Activated CD4-positive, CD25-positive, alpha-beta regulatory T cell treated with anti-CD3 and anti-CD28 coated beads, Interleukin-2, amount 50 U/mL, for 16 hours (primary cell): Measurements from ENCODE around the gene TAF6.
"Not testable (repeated sequence)": the region's sequence is repeated elsewhere in the genome, so short reads cannot be mapped to it uniquely, and the experiment has no call there.

Experiments
- DNase-seq: peaks from one replicate; pipeline ENCODE4 v3.0.0-alpha.2; 2020; ENCODE audit warnings: low read depth, low spot score

Gene TAF6

GRCh38 chr7:100152937-100153666 lies 33.9 kb upstream of the TAF6 start:
- no peak for DNase-seq

DNA sequence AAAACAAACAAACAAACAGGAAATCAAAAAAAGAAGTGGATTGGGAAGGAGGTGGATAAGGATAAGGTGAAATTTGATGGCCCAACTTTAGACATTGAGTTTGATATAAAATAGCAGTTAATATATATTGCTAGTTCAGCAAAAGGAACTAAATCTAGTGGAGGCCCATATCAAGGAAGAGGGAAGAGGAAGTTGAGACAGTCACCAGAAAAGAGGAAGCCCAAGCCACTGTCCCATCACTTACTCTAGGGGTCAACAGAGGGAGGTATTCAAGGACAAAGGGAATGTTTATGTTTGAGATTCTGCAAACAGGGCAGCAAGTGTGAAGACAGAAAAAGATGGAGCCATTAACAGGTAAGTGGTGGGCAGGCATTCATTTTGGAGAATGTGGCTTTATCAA lies 33.2 kb upstream of the TAF6 start:
- DNase-seq: no peak

GRCh38 chr7:100148559-100149328 lies 29.6 kb upstream of the TAF6 start, which contains the start of gene LAMTOR4:
TSS of gene LAMTOR4 (plus strand) at chr7:100148918. CDS start at chr7:100148973, 55 bp downstream.
- DNase-seq: peak; percentile 96

DNA sequence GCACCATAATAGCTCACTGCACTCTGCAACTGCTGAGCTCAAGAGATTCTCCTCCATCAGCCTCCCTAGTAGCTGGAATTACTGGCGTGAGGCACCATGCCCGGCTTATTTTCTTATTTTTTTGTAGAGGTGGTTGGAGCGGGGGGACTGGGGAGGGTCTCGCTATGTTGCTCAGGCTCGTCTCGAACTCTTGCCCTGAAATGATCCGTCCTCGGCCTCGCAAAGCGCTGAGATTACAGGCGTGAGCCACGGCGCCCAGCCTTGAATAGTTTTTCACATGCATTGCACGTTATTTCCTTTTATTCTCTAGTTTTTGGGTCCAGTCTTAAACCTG lies 29.0 kb upstream of the TAF6 start:
- no peak for DNase-seq

GRCh38 chr7:100147278-100147677 lies 28.1 kb upstream of the TAF6 start:
- DNase-seq: no peak

DNA sequence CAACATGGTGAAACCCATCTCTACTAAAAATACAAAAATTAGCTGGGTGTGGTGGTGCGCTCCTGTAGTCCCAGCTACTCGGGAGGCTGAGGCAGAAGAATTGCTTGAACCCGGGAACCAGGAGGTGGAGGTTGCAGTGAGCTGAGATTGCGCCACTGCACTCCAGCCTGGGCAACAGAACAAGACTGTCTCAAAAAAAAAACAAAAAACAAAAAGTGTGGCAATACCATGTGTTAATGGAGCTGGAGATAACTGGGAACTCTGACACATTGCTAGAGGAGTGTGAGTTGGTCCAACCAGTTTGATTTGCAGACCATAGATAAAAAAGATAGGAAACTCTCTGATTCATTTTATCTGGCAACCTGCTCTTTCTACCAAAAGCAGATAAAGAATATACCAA lies 27.2 kb upstream of the TAF6 start:
- DNase-seq: not testable (repeated sequence)

DNA sequence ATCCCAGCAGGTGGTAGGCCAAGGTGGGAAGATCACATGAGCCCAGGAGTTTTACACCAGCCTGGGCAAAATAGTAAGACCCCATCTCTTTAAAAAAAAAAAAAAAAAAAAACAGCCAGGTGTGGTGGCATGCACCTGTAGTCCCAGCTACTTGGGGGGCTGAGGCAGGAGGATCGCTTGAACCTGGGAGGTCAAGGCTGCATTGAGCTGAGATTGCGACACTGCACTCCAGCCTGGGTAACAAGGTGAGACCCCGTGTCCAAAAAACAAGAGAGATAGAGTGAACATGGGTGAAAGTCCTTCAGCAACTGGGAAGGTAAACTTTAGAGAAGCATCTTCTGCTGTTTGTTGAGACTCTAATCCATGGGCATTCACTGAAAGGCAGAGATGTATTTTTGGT lies 23.3 kb upstream of the TAF6 start:
- no peak for DNase-seq

DNA sequence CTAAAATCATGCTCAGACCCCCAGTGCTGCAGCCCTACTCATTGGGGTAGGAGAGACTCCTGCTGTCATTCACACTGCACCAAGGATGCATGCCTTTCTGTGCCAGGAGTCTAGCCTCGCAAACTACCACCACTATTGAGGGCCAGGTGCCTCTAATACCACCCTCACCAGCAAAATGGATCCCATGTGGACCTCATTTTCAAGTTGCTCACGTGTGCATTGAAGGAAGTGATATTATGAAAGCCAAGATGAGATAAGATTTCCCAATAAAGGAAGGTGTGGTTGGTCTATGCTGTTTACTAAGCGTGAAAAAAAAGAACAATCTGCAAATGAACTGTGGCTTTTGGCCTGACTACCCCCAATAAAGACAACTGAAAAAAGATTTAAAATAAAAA lies 22.4 kb upstream of the TAF6 start:
- DNase-seq: no peak

DNA sequence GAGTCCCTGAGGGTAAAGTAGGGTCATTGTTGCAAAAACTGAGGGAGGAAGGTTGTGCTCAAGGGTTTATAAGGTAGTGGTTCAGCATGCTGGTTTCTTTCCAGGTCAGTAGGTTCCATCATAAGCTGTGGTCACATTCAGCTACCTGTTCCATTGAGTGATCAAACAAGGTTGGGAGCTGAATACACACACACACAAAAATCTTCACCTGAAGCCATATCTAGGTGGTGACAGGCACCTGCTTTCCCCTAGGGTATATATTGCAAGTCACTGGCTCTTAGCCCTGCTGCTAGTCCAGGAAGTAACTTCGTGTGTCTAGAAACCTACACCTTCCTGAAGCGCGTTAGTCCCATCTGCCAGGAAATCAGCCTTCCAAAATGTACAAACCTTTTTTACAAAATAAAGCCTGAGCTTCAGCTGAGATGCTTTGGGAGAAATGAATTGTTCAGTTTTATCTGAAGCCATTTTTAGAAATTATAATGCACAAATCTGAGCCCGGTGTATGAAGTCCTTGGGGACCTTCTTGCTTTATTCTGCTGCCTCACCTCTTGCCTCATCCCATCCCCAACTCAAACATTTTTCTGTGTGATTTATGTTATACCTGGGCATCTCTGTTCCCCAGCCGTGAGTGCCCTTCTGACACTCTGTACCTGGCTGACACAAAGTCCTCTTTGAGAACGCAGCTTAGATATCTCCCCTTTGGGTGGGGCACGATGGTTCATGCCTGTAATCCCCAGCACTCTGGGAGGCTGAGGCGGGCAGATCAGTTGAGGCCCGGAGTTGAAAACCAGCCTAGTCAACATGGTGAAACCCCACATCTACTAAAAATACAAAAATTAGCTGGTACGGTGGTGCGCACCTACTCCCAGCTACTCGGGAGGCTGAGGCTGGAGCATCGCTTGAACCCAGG lies 18.9 kb upstream of the TAF6 start:
- DNase-seq: no peak

GRCh38 chr7:100132697-100133151 lies 13.6 kb upstream of the TAF6 start:
- no peak for DNase-seq

DNA sequence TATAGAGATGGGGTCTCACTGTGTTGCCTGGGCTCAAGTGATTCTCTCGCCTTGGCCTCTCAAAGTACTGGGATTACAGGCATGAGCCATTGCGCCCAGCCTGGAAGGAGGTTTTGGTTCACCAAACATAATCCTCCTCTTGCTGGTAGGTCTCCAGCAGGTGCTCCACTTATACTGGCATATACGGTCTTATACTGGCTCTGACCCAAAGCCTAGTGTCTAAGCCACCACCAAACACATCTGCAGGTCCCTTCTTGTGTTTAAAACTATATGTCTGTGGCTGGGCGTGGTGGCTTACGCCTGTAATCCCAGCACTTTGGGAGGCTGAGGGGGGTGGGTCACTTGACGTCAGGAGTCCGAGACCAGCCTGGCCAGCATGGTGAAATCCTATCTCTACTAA lies 13.0 kb upstream of the TAF6 start:
- DNase-seq: no peak

DNA sequence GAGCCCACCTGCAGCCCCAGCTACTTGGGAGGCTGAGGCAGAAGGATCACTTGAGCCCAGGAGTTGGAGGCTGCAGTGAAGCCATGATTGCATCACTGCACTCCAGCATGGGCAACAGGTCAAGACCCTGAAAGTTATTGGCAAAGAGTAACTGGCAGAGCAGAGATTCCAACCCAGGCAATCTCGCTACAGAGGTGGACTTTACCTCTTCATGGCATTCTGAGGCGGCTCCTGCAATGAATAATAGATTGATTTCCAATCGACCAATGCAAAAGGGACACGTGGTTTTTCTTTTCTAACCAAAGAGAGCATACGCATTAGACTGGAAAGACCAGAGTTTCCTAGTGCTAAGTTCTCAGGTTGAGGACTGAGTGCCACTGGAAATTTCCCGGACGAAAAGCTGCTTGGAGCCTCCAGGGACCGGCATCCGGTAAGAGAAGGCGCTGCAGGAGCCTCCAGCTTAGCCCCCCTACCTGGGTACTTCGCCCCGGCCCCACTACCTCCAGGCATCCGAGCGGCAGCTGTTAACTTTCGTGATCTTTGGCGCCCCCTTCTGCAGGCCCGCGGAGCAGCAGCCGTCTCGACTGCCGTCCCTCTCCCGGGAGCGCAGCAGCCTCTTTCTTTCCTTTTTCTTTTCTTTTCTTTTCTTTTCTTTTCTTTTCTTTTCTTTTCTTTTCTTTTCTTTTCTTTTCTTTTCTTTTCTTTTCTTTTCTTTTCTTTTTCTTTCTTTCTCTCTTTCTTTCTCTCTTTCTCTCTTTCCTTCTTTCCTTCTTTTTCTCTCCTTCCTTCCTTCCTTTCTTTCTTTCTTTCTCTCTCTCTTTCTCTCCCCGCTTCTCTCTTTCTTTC lies 11.7 kb upstream of the TAF6 start:
- peak; percentile 53 for DNase-seq

DNA sequence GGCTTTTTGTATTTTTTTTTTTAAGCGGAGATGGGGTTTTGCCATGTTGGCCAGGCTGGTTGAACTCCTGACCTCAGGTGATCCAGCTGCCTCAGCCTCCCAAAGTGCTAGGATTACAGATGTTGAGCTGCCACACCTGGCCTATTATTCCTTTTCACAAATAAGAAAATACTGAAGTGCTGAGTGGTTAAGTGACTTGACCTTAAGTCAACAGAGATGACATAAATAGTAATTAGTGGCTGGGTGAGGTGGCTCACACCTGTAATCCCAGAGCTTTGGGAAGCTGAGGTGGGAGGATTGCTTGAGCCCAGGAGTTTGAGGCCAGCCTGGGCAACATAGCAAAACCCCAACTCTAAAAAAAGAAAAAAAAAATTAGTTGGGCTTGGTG lies 11.1 kb upstream of the TAF6 start:
- not testable (repeated sequence) for DNase-seq

DNA sequence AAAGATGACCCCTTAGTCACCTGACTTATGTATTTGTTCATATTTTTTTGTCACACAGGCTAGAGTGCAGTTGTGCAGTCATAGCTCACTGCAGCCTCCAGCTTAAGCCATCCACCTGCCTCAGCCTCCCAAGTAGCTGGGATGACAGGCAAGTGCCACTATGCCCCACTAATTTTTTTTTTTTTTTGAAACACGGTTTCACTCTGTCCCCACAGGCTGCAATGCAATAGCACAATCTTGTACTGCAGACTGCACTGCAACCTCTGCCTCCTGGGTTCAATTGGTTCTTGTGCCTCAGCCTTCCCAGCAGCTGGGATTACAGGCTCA lies 9.4 kb upstream of the TAF6 start:
- DNase-seq: no peak

GRCh38 chr7:100127866-100128636 lies 8.9 kb upstream of the TAF6 start:
- no peak for DNase-seq

DNA sequence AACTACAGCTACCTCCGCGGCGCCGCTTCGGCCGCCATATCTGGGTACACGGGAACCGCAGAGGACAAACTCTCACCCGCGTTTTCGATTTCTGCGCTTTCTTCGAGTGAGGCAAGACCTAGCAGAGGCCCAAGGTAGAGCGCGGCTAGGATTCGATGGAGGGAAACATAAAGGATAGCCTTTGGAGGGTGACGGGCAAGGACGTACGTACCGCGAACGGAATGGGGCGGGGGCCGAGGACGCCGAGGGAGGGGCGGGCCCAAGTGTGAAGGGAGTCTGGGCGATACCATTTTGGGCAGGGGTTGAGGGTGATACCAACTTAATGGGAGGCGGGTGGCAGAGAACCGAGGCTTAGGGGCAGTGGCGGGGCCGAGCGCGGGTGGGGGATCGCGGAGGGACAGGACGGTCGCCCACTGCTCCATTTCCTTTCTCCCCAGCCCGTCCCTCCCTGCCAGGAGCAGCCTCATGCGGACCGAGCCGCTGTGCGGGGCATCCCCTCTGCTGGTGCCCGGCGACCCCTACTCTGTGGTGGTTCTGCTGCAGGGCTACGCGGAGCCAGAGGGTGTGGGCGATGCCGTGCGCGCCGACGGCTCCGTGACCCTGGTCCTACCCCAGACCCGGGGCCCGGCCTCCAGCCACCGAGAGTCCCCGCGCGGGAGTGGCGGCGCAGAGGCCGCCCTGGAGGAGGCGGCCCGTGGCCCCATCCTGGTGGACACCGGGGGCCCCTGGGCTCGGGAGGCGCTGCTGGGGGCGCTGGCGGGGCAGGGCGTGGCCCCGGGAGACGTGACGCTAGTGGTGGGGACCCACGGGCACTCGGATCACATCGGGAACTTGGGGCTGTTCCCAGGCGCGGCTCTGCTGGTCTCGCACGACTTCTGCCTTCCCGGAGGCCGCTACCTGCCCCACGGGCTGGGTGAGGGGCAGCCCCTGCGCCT lies 8.0 kb upstream of the TAF6 start, which contains the start of gene MBLAC1:
TSS of gene MBLAC1 (plus strand) at position 37 of the 935 bp plus-strand sequence. CDS start at position 466, 429 bp downstream.
- DNase-seq: peak; percentile 83

DNA sequence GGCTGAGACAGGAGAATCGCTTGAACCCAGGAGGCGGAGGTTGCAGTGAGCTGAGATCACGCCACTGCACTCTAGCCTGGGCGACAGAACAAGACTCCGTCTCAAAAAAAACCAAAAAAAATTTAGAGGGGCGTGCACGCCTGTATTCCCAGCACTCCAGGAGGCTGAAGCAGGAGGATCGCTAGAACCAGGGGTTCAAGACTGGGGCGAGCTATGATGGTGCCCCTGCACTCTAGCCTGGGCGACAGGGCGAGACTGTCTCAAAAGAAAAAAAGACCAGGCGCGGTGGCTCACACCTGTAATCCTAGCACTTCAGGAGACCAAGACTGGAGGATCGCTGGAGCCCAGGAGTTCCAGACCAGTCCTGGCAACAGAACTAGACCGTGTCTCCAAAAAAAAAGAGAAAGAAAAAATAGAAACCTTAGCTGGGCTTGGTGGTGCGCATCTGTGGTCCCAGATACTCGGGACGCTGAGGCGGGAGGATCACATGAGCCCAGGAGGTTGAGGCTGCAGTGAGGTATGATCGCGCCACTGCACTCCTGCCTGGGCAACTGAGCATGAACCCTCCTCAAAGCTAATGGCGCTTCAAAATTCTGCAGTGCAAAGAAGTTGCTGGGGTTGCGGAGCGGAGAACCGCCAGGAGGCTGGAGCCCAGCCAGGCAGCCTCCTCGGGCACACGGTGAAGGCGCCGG lies 7.2 kb upstream of the TAF6 start:
- no peak for DNase-seq

GRCh38 chr7:100124301-100125230 lies 5.4 kb upstream of the TAF6 start:
- DNase-seq: no peak
